Activated T-helper 1 cell treated with anti-CD3 and anti-CD28 coated beads, Interleukin-2, amount 50 U/mL, for 16 hours (primary cell): ENCODE results near the gene PRSS36.

Experiments
- DNase-seq, 2 donors: peaks; one replicate each; pipeline ENCODE4 v3.0.0-alpha.2; 2020; ENCODE audit warnings: low read depth in 1 of 2, low spot score in 1 of 2

The PRSS36 gene

GRCh38 chr16:31128711-31129567, 20.9 kb downstream of the PRSS36 start:
- no peak for DNase-seq

- no peak for DNase-seq
Measured at GRCh38 chr16:31127182-31127581, 22.7 kb downstream of the PRSS36 start.

- no peak for DNase-seq
Measured at GRCh38 chr16:31125844-31126243, 24.0 kb downstream of the PRSS36 start.

- no peak for DNase-seq
Measured at GRCh38 chr16:31120129-31120528, 29.7 kb downstream of the PRSS36 start.

GRCh38 chr16:31118223-31119155, 31.4 kb downstream of the PRSS36 start:
- no peak for DNase-seq

- DNase-seq, result peak; percentile 92 to 95
Measured at GRCh38 chr16:31117384-31118222, 32.3 kb downstream of the PRSS36 start, which contains the start of gene KAT8. Gene KAT8, plus strand, starts transcription at chr16:31117664. Its CDS starts 18 bp downstream, at chr16:31117682.

- no peak for DNase-seq
Measured at GRCh38 chr16:31114468-31114867, 35.4 kb downstream of the PRSS36 start.

GRCh38 chr16:31113121-31114120, 36.4 kb downstream of the PRSS36 start:
- no peak for DNase-seq

- no peak for DNase-seq
Measured at GRCh38 chr16:31112711-31113110, 37.2 kb downstream of the PRSS36 start.

- no peak for DNase-seq
Measured at GRCh38 chr16:31111881-31112466, 37.9 kb downstream of the PRSS36 start.

- no peak for DNase-seq
Measured at GRCh38 chr16:31110106-31111034, 39.5 kb downstream of the PRSS36 start.

GRCh38 chr16:31109622-31110021, 40.2 kb downstream of the PRSS36 start:
- no peak for DNase-seq

- no peak for DNase-seq
Measured at GRCh38 chr16:31108794-31109558, 40.9 kb downstream of the PRSS36 start.

- peak; percentile 26 to 55 for DNase-seq
Measured at GRCh38 chr16:31108035-31108793, 41.7 kb downstream of the PRSS36 start, which contains the start of gene BCKDK. Gene BCKDK, plus strand, starts transcription at chr16:31108386. Its CDS starts 838 bp downstream, at chr16:31109224.

GRCh38 chr16:31107465-31107867, 42.4 kb downstream of the PRSS36 start:
- DNase-seq, result no peak
